Gastrocnemius medialis (tissue), 4 donors: Measurements from ENCODE around the gene LHFPL6.

ENCODE experiments used
- CTCF ChIP-seq, 5 experiments: fragments of 450-650 bp in 3 of 5; fragments of 200-600 bp in 2 of 5; sonication (generic) in 2 of 5; IDR thresholded peaks in 4 of 5; conservative IDR thresholded peaks in 1 of 5; 1 replicate in 4 of 5; 2 replicates in 1 of 5; pipeline ENCODE4 v1.5.1; 2016 to 2019; ENCODE audit warnings: antibody characterized with exemption in 5 of 5, mild to moderate bottlenecking in 3 of 5, moderate library complexity in 3 of 5
- POLR2A ChIP-seq, 2 donors: fragments of 450-650 bp; IDR thresholded peaks; one replicate each; pipeline ENCODE4 v1.6.1; 2017; ENCODE audit warnings: antibody characterized with exemption in 2 of 2, mild to moderate bottlenecking in 2 of 2, moderate library complexity in 2 of 2

GRCh38 chr13:39302820-39303219 is 300.2 kb downstream of the LHFPL6 start:
- TF ChIP-seq POLR2A (IDR thresholded peaks at IDR 0.05), result no peak
- TF ChIP-seq CTCF (IDR thresholded peaks at IDR 0.05 in 4 of 5, conservative IDR thresholded peaks at IDR 0.05 in 1 of 5), result no peak
